ENCODE measurements around the gene KRT83. TPM values are rescaled to one million over a fixed set of nuclear protein-coding genes. Genes with fewer than 3 reads are reported as not detected.

KRT83 gene
- total RNA-seq, 1 experiment from 2014 or later = not detected

- Histone ChIP-seq H2BK5ac (ENCODE audit: insufficient read length, low read length) (no peak overlapping the region), H3K27me3 (ENCODE audit: insufficient read depth, low read length) (no peaks in the 10 kb centered on the region), H2AK5ac (ENCODE audit: insufficient read length, low read length) (no peak overlapping the region), H4K8ac (replicated peaks; ENCODE audit: insufficient read length, low read depth, low read length) (no peak overlapping the region), H3K79me1 (ENCODE audit: insufficient read depth, low read depth, low read length, poor library complexity, severe bottlenecking) (no peaks in the 10 kb centered on the region), H3K56ac (ENCODE audit: insufficient read length, low read depth, low read length) (no peak overlapping the region), H2BK12ac (ENCODE audit: insufficient read length, low read depth, low read length) (no peak overlapping the region), H3K4me1 (ENCODE audit: insufficient read depth, low read length) (no peaks in the 10 kb centered on the region), H3T11ph (ENCODE audit: low read length) (no peak overlapping the region), H2BK120ac (ENCODE audit: low read depth, low read length, poor library complexity, severe bottlenecking) (no peak overlapping the region), H2BK15ac (ENCODE audit: low read depth, low read length) (no peak overlapping the region), H3K27ac (ENCODE audit: insufficient read length, low read depth, low read length) (no peak overlapping the region), H3K4me2 (ENCODE audit: insufficient read depth, insufficient read length, low read length) (no peak overlapping the region), H3K23me2 (ENCODE audit: insufficient read length, low read depth, low read length, poor library complexity, severe bottlenecking) (no peaks in the 10 kb centered on the region), H4K5ac (ENCODE audit: insufficient read length, low read depth, low read length) (no peak overlapping the region), H3K23ac (ENCODE audit: insufficient read length, low read depth, low read length) (no peak overlapping the region), H4K91ac (ENCODE audit: insufficient read length, low read depth, low read length) (no peak overlapping the region), H3K9me3 (ENCODE audit: control insufficient read depth, low read depth, low read length) (no peaks in the 10 kb centered on the region), H4K20me1 (ENCODE audit: control insufficient read depth, insufficient read depth, insufficient read length) (no peaks in the 10 kb centered on the region), H3K9ac (ENCODE audit: extremely low read depth, insufficient read length, low read length) (no peak overlapping the region), H3K14ac (ENCODE audit: insufficient read depth, low read length) (no peak overlapping the region), H3K4ac (ENCODE audit: low read depth, low read length) (no peak overlapping the region), H2AFZ (ENCODE audit: low read length) (no peak overlapping the region), H2BK20ac (ENCODE audit: low read depth, low read length, poor library complexity, severe bottlenecking) (no peak overlapping the region), H3K79me2 (ENCODE audit: insufficient read depth, low read length) (no peaks in the 10 kb centered on the region), H3K18ac (ENCODE audit: insufficient read length, low read depth, low read length) (no peak overlapping the region)
- peak; percentile 73 for DNase-seq
- Mint-ChIP-seq H3K9me3 (no peaks in the 10 kb centered on the region; a peak in 1 of 5 replicates), H3K4me3 (no peak overlapping the region), H3K27ac (no peak overlapping the region), H3K27me3 (ENCODE audit: low read depth) (peaks cover 7% of the 10 kb centered on the region), H3K36me3 (ENCODE audit: insufficient read depth in 1 of 3, low read depth in 3 of 3) (no peaks in the 10 kb centered on the region), H3K4me1 (peaks cover 3 to 9% of the 10 kb centered on the region in 2 experiments; a peak in 3 of 4 replicates)
- WGBS (ENCODE audit: extremely low coverage, insufficient read length, low lambda C conversion rate) = no CpG with 5 or more reads among the region's 11 CpGs
- TF ChIP-seq CTCF (conservative IDR thresholded peaks at IDR 0.05) = peak; percentile 73
These were observed 41.0 kb upstream of the KRT83 start for GRCh38 chr12:52362118-52362726.
